22Rv1 (cell line): Measurements from ENCODE around the gene LGR6.

ENCODE experiments used
- H3K27ac ChIP-seq: fragments of 450-650 bp; 2 replicates; pipeline ENCODE4 v1.5.1; 2017
- ZFX ChIP-seq: fragments of 450-650 bp; IDR thresholded peaks from 2 replicates; pipeline ENCODE4 v1.6.1; 2017; ENCODE audit warnings: antibody characterized with exemption, borderline replicate concordance
- TF ChIP-seq, protein P1 (sequence below): fragments of 450-650 bp; IDR thresholded peaks from 2 replicates; pipeline ENCODE4 v1.5.1; 2017; ENCODE audit warnings: mild to moderate bottlenecking

LGR6 gene

DNA sequence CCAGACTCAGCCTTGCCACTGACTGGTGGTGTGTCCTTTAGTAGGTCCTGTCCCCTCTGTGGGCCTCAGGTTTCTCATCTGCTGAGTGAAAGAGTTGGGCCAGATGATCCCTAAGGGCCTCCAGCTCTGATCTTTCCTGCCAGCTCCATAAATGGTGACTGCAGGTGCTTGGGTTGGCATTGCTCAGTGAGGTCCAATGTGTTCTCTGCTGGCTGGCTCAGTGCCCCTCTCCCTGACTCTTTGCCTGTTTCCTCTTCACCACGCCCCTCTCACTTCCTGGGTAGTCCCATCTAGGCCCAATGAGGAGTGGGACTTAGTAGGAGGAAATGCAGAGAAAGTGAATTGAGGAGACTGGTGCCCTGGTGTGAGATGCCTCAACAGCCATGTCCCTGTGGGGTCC lies 111.6 kb downstream of the LGR6 start:
- TF ChIP-seq ZFX, result no peak
- TF ChIP-seq, protein P1, sequence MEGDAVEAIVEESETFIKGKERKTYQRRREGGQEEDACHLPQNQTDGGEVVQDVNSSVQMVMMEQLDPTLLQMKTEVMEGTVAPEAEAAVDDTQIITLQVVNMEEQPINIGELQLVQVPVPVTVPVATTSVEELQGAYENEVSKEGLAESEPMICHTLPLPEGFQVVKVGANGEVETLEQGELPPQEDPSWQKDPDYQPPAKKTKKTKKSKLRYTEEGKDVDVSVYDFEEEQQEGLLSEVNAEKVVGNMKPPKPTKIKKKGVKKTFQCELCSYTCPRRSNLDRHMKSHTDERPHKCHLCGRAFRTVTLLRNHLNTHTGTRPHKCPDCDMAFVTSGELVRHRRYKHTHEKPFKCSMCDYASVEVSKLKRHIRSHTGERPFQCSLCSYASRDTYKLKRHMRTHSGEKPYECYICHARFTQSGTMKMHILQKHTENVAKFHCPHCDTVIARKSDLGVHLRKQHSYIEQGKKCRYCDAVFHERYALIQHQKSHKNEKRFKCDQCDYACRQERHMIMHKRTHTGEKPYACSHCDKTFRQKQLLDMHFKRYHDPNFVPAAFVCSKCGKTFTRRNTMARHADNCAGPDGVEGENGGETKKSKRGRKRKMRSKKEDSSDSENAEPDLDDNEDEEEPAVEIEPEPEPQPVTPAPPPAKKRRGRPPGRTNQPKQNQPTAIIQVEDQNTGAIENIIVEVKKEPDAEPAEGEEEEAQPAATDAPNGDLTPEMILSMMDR, result no peak
- H3K27ac ChIP-seq, result no peak overlapping the region

DNA sequence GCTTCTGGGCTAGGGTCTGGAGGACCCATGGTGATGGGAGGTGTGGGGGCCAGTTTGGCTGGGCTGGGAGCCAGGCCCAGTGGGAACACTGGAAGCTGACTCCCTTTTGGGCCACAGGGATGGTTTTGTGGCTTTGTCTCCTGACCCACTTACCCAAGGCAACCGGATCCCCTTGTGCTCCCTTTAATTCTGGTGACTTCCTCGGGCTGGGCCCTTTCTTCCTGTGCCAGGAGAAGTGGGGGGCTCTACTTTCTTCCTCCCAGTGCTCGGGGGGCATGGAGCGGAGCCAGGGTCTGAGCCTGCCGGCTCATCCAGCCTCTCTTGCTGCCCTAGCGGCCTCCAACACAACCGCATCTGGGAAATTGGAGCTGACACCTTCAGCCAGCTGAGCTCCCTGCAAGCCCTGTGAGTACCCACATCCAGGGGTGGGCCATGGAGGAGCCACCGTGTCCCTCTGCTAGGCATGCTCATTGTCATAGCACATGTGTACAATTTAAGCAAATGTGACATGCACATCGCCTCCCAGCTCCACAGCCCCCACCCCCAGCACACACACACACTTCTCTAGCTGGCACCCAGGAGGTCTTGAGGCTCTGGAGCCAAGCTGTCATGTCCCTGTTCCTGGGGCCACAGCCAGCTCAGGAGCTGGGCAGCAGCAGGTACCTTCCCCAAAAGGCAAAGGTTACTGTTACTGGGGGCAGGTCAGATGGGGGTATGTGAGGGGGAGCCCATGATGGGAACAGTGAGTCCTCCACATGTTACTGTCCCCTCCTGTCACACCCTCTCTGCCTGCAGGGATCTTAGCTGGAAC lies 113.1 kb downstream of the LGR6 start:
- TF ChIP-seq, protein P1, result no peak
- TF ChIP-seq ZFX, result no peak
- H3K27ac ChIP-seq, result no peak overlapping the region

DNA sequence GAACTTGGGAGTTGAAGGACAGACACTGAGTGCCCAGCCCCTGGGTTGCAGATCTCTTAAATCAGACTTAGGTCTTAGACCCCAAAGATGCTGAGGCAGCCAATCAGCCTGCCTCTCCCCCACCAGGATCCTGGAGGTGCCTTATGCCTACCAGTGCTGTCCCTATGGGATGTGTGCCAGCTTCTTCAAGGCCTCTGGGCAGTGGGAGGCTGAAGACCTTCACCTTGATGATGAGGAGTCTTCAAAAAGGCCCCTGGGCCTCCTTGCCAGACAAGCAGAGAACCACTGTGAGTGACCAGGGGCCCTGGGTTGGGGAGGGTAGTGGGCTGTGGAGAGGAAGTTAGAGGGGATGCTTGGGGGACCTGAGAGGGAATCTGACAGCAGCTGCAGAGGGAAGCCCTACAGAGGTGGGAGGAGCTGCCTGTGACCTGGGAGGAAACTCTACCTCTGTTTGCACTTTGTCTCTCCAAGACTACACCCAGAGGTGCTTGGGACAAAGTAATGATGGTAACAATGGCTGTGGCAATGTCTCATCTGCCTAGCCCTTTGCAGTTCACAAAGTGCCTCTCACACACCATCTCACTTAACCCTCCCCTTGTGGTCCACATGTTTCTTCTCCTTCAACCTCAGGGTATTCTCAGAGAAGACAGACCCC lies 116.6 kb downstream of the LGR6 start:
- no peak overlapping the region for H3K27ac ChIP-seq
- TF ChIP-seq, protein P1, result no peak

DNA sequence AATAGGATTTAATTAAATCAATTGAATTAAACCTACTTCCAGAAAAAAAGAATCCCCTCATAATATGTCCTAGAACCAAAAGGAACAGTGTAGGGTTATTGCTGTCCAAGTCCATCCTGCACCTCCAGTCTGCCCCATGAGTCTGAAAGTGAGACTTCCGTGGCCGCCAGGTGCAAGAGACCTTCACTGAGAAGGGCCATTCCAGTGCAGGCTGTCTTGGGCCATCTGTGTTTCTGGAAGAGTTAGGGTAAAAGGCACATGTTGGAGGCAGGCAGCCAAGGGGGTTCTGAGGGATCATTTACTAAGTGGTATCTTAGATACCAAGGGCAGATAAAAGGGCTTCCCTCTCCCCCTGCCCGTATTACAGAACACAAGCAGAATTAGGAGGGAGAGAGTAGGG lies 117.1 kb downstream of the LGR6 start:
- H3K27ac ChIP-seq, result no peak overlapping the region
- TF ChIP-seq, protein P1, result no peak
- no peak for TF ChIP-seq ZFX

DNA sequence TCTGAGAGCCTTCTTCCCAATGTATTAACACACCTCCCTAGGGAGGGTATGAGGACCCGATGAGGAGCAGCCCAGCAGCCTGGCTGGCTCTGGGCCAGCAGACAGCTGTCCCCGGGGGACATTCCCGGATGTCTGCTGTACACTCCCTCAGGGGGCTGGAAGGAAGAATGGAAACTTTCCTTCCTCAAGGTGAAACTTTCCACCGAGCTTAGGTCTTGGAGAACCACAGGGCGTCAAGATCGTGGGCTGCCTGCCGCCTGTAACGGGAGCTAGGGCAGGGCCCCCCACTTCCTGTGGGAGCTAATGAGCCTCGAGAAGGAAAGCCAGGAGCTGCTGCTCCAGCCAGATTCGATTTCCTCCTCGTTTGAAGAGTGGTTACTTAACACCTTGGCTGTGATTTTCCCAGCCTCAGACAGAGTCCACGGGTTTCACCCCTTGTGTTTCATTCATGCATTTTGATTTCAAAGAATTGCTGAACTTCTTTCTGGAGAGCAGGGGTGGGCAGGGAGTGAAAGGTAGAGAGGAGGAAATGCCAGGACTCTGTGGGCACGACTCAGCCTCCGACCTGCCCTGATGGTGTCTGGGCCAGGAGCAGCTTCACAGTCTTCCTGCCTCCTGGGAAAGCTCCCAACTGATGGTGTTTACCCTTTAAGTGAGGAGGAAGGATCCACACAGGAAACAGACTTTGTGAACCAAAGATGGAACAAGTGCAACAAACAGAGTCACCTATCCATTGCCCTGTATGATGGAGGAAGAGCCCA lies 118.5 kb downstream of the LGR6 start:
- TF ChIP-seq ZFX, result no peak
- TF ChIP-seq, protein P1, result no peak
- no peak overlapping the region for H3K27ac ChIP-seq

DNA sequence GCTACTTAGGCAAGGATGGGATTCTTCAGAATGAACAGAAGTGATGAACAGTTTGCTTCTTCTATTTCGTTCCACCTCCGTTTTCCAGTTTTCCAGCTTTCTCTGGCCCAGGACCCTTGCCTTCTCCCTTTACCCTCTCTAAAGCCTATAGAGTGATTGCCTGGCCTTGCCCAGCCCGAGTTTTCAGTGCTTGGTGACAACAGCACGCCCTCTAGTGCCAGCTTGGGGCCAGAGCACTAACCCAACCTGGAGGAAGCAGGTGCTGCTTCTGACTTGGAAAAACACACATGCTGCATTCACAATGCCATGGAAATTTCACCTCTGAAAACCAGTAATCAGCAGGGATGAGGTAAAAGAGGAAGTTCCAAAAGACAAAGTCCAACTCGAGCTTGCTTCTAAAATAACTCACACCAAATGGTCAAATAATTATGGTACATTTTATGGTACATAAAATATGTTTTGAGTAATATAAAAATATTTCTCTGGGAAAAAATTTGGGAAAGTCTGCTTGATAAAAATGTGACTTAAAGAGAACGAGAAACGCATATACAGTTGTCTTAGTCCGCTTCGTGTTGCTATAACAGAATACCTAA lies 122.1 kb downstream of the LGR6 start:
- no peak overlapping the region for H3K27ac ChIP-seq
- no peak for TF ChIP-seq ZFX
- TF ChIP-seq, protein P1, result peak; percentile 100
